ENCODE data around the gene IQCK. TPM values are rescaled to one million over a fixed set of nuclear protein-coding genes. Genes with fewer than 3 reads are reported as not detected.

IQCK gene
- total RNA-seq, 1 donor from 2014 or later = 18.6 TPM

GRCh38 chr16:19883296-19883965 is 165.4 kb downstream of the IQCK start:
- H3K27me3 Mint-ChIP-seq (ENCODE audit: unreplicated experiment) = peaks cover 8% of the 10 kb centered on the region
- TF ChIP-seq CTCF (IDR thresholded peaks at IDR 0.05; ENCODE audit: unreplicated experiment) = no peak
- peak overlapping the region; percentile 97 for H3K4me3 Mint-ChIP-seq (ENCODE audit: unreplicated experiment)
- no peaks in the 10 kb centered on the region for H3K9me3 Mint-ChIP-seq (ENCODE audit: unreplicated experiment)
- H3K4me1 Mint-ChIP-seq (ENCODE audit: unreplicated experiment) = peaks cover 28% of the 10 kb centered on the region
- H3K36me3 Mint-ChIP-seq (ENCODE audit: low read depth, unreplicated experiment) = peaks cover 22% of the 10 kb centered on the region
- peak; percentile 51 for DNase-seq (ENCODE audit: low spot score)
- peak overlapping the region; percentile 94 for H3K27ac Mint-ChIP-seq (ENCODE audit: unreplicated experiment)

- TF ChIP-seq CTCF (IDR thresholded peaks at IDR 0.05; ENCODE audit: unreplicated experiment) = no peak
- Mint-ChIP-seq H3K4me3 (ENCODE audit: unreplicated experiment) (peak overlapping the region; percentile 97), H3K4me1 (ENCODE audit: unreplicated experiment) (peaks cover 28% of the 10 kb centered on the region), H3K27me3 (ENCODE audit: unreplicated experiment) (peaks cover 7% of the 10 kb centered on the region), H3K9me3 (ENCODE audit: unreplicated experiment) (no peaks in the 10 kb centered on the region), H3K27ac (ENCODE audit: unreplicated experiment) (no peak overlapping the region), H3K36me3 (ENCODE audit: low read depth, unreplicated experiment) (peaks cover 22% of the 10 kb centered on the region)
- DNase-seq (ENCODE audit: low spot score) = peak; percentile 43
These were observed 166.0 kb downstream of the IQCK start for GRCh38 chr16:19883966-19884485.

- Mint-ChIP-seq H3K4me3 (ENCODE audit: unreplicated experiment) (peak within 1 kb of the TSS; percentile 97), H3K9me3 (ENCODE audit: unreplicated experiment) (no peaks in the 10 kb centered on the region), H3K27me3 (ENCODE audit: unreplicated experiment) (peaks cover 4% of the 10 kb centered on the region), H3K27ac (ENCODE audit: unreplicated experiment) (peak within 1 kb of the TSS; percentile 42), H3K4me1 (ENCODE audit: unreplicated experiment) (peaks cover 25% of the 10 kb centered on the region), H3K36me3 (ENCODE audit: low read depth, unreplicated experiment) (peaks cover 16% of the 10 kb centered on the region)
- no peak for TF ChIP-seq CTCF (IDR thresholded peaks at IDR 0.05; ENCODE audit: unreplicated experiment)
- DNase-seq (ENCODE audit: low spot score) = peak; percentile 79
These were observed 166.8 kb downstream of the IQCK start, which contains the start of gene GPRC5B for GRCh38 chr16:19884611-19885450. GPRC5B (minus strand) TSS chr16:19884848; CDS start chr16:19872845, 12,003 bp downstream.

GRCh38 chr16:19885451-19886072 is 167.5 kb downstream of the IQCK start:
- H3K27ac Mint-ChIP-seq (ENCODE audit: unreplicated experiment) = peak overlapping the region; percentile 42
- peaks cover 25% of the 10 kb centered on the region for H3K4me1 Mint-ChIP-seq (ENCODE audit: unreplicated experiment)
- peaks cover 16% of the 10 kb centered on the region for H3K36me3 Mint-ChIP-seq (ENCODE audit: low read depth, unreplicated experiment)
- peak; percentile 26 for DNase-seq (ENCODE audit: low spot score)
- H3K9me3 Mint-ChIP-seq (ENCODE audit: unreplicated experiment) = no peaks in the 10 kb centered on the region
- H3K27me3 Mint-ChIP-seq (ENCODE audit: unreplicated experiment) = peaks cover 4% of the 10 kb centered on the region
- no peak for TF ChIP-seq CTCF (IDR thresholded peaks at IDR 0.05; ENCODE audit: unreplicated experiment)
- peak overlapping the region; percentile 93 for H3K4me3 Mint-ChIP-seq (ENCODE audit: unreplicated experiment)
